K562 (cell line): ENCODE results near the gene ECI2.

Source experiments
- CTCF ChIP-seq, 3 experiments: IDR thresholded peaks in 2 of 3; conservative IDR thresholded peaks in 1 of 3; 2 replicates each; pipeline ENCODE4 v1.5.1; 2011 to 2012; ENCODE audit warnings: low read length in 3 of 3, mild to moderate bottlenecking in 3 of 3, control low read depth in 2 of 3, improper control_type of control experiment in 1 of 3, inconsistent platforms in 1 of 3, low read depth in 1 of 3, mixed read lengths in 1 of 3, moderate library complexity in 1 of 3; ENCODE audit not compliant: insufficient read depth in 2 of 3
- FOXJ2 ChIP-seq: fragments of 200-800 bp; sonication (Bioruptor generic); IDR thresholded peaks from 2 replicates; pipeline ENCODE4 v1.6.1; 2016; ENCODE audit warnings: missing genetic modification characterization, missing compliant biosample characterization
- RAD21 ChIP-seq, 2 experiments: fragments of 250-450 bp in 1 of 2; fragments of 450-650 bp in 1 of 2; sonication (Bioruptor Pico) in 1 of 2; formaldehyde crosslinking in 1 of 2; IDR thresholded peaks in 1 of 2; conservative IDR thresholded peaks in 1 of 2; 2 replicates each; pipeline versions ENCODE4 v1.4.0 to v1.8.0; 2020 to 2022; ENCODE audit warnings: mild to moderate bottlenecking in 2 of 2, moderate library complexity in 1 of 2
- STAT6 ChIP-seq: sonication (generic); formaldehyde crosslinking; IDR thresholded peaks from 2 replicates; pipeline ENCODE4 v1.8.1; 2023; ENCODE audit warnings: mild to moderate bottlenecking, missing genetic modification reagents
- ZC3H4 ChIP-seq: sonication (generic); formaldehyde crosslinking; IDR thresholded peaks from 2 replicates; pipeline ENCODE4 v1.9.0; 2021; ENCODE audit warnings: missing genetic modification reagents, borderline replicate concordance
- ZNF253 ChIP-seq: fragments of 250-450 bp; sonication (Bioruptor Pico); conservative IDR thresholded peaks from 2 replicates; pipeline ENCODE4 v1.6.1; 2021; ENCODE audit warnings: mild to moderate bottlenecking

GRCh38 chr6:4093288-4093687 is 42.1 kb downstream of the ECI2 start:
- TF ChIP-seq RAD21 (CRISPR knock-in tag; conservative IDR thresholded peaks at IDR 0.05 in 1 of 2, IDR thresholded peaks at IDR 0.05 in 1 of 2): no peak
- no peak for TF ChIP-seq ZNF253 (CRISPR knock-in tag)
- no peak for TF ChIP-seq FOXJ2 (tag)
- TF ChIP-seq STAT6: no peak
- no peak for TF ChIP-seq ZC3H4
- no peak for TF ChIP-seq CTCF (IDR thresholded peaks at IDR 0.05 in 2 of 3, conservative IDR thresholded peaks at IDR 0.05 in 1 of 3; ENCODE audit: insufficient read depth in 2 of 3, low read depth in 1 of 3, low read length in 3 of 3)
